MM.1S (cell line): ENCODE results near the gene CTAG1B.

ENCODE experiments used
- EZH2 ChIP-seq: fragments of 300-600 bp; sonication (generic); optimal IDR thresholded peaks from 2 replicates; pipeline ENCODE3; 2017; ENCODE audit warnings: low read depth, mild to moderate bottlenecking, antibody characterized with exemption, low read length, mixed read lengths
- EZH2phosphoT487 ChIP-seq: fragments of 300-600 bp; sonication (generic); IDR thresholded peaks from 2 replicates; pipeline ENCODE4 v1.6.1; 2018; ENCODE audit warnings: antibody characterized with exemption, low read length
- TF ChIP-seq, protein P1 (sequence below): fragments of 300-600 bp; sonication (generic); IDR thresholded peaks from 2 replicates; pipeline ENCODE4 v1.5.1; 2016; ENCODE audit warnings: antibody characterized with exemption, low read length, mixed read lengths

DNA sequence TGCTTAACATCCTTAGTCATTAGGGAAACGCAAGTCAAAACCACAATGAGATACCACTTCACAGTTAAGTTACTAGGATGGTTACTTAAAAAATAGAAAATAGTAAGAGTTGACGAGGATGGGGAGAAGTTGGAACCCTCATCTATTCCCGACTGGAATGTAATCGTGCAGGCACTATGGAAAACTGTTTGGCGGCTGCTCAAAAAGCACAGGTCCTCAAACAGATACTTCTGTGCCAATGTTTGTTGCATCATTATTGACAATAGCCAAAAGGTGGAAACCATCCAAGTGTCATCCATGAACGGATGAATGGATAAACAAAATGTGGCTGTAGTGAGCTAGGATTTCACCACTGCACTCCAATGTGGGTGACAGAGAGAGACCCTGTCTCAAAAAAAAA lies 11.7 kb downstream of the CTAG1B start:
- TF ChIP-seq, protein P1, sequence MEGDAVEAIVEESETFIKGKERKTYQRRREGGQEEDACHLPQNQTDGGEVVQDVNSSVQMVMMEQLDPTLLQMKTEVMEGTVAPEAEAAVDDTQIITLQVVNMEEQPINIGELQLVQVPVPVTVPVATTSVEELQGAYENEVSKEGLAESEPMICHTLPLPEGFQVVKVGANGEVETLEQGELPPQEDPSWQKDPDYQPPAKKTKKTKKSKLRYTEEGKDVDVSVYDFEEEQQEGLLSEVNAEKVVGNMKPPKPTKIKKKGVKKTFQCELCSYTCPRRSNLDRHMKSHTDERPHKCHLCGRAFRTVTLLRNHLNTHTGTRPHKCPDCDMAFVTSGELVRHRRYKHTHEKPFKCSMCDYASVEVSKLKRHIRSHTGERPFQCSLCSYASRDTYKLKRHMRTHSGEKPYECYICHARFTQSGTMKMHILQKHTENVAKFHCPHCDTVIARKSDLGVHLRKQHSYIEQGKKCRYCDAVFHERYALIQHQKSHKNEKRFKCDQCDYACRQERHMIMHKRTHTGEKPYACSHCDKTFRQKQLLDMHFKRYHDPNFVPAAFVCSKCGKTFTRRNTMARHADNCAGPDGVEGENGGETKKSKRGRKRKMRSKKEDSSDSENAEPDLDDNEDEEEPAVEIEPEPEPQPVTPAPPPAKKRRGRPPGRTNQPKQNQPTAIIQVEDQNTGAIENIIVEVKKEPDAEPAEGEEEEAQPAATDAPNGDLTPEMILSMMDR, result no peak
- no peak for TF ChIP-seq EZH2phosphoT487
- TF ChIP-seq EZH2, result no peak
